Measurements from ENCODE around the gene RAB44. TPM values are rescaled to one million over a fixed set of nuclear protein-coding genes. Genes with fewer than 3 reads are reported as not detected.
A peak's percentile ranks its signal among the peaks of the same experiment; 100 is the strongest.

The RAB44 gene
- total RNA-seq, 1 experiment from 2014 or later: not detected

DNA sequence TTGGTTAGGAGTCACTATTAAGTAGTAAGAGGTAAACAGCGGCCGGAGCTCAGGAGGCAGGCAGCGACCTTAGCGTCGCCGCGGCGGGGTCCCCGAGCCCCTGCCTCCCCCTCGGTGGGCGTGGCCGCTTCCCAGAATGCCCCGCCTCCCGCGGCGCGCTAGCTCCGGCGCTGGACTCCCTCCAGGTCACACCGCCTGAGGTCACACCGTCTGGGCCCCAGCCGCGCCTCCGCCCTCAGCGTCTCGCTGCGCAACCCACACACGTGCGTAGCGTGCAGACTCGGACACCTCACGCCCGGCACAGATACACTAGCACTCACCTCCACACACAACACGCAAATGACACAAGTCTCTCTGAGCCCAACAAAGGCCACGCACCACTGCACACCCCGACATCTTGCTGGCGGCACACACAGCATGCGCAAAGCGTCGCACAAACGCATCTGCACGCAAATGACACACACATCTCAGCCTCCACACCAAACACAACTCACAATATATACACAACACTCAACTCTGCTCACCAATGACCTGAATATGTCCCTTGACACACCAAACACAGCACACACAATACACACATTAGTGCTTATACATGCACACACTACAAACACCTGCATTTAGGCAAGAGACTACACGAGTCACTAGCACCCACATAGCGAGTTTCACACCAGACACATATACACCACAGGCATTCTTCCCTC, 36.7 kb upstream of the RAB44 start:
- Histone ChIP-seq H4K5ac (ENCODE audit: insufficient read length, low read depth, low read length) (peak overlapping the region; percentile 19), H3K27me3 (ENCODE audit: insufficient read depth, low read length) (no peaks in the 10 kb centered on the region), H3K23me2 (ENCODE audit: insufficient read length, low read depth, low read length, poor library complexity, severe bottlenecking) (no peaks in the 10 kb centered on the region), H3K79me1 (ENCODE audit: insufficient read depth, low read depth, low read length, poor library complexity, severe bottlenecking) (no peaks in the 10 kb centered on the region), H4K91ac (ENCODE audit: insufficient read length, low read depth, low read length) (no peak overlapping the region), H2AK5ac (ENCODE audit: insufficient read length, low read length) (no peak overlapping the region), H3K4me1 (ENCODE audit: insufficient read depth, low read length) (peaks cover 4% of the 10 kb centered on the region; the same call in 1 of the 2 replicates), H2BK120ac (ENCODE audit: low read depth, low read length, poor library complexity, severe bottlenecking) (no peak overlapping the region), H2AFZ (ENCODE audit: low read length) (no peak overlapping the region), H2BK15ac (ENCODE audit: low read depth, low read length) (no peak overlapping the region), H2BK12ac (ENCODE audit: insufficient read length, low read depth, low read length) (no peak overlapping the region), H3K9me3 (ENCODE audit: control insufficient read depth, low read depth, low read length) (no peaks in the 10 kb centered on the region), H4K8ac (replicated peaks; ENCODE audit: insufficient read length, low read depth, low read length) (peak overlapping the region; percentile 8), H3K14ac (ENCODE audit: insufficient read depth, low read length) (peak overlapping the region; percentile 81), H3K4ac (ENCODE audit: low read depth, low read length) (no peak overlapping the region), H3K18ac (ENCODE audit: insufficient read length, low read depth, low read length) (peak overlapping the region; percentile 54), H3K9ac (ENCODE audit: extremely low read depth, insufficient read length, low read length) (no peak overlapping the region), H3K79me2 (ENCODE audit: insufficient read depth, low read length) (no peaks in the 10 kb centered on the region), H2BK5ac (ENCODE audit: insufficient read length, low read length) (no peak overlapping the region), H3K56ac (ENCODE audit: insufficient read length, low read depth, low read length) (no peak overlapping the region), H2BK20ac (ENCODE audit: low read depth, low read length, poor library complexity, severe bottlenecking) (no peak overlapping the region), H3K23ac (ENCODE audit: insufficient read length, low read depth, low read length) (no peak overlapping the region), H4K20me1 (ENCODE audit: control insufficient read depth, insufficient read depth, insufficient read length) (no peaks in the 10 kb centered on the region), H3T11ph (ENCODE audit: low read length) (no peak overlapping the region), H3K27ac (ENCODE audit: insufficient read length, low read depth, low read length) (no peak overlapping the region), H3K4me2 (ENCODE audit: insufficient read depth, insufficient read length, low read length) (peak overlapping the region; percentile 62)
- WGBS (ENCODE audit: extremely low coverage, insufficient read length, low lambda C conversion rate): no CpG with 5 or more reads among the region's 44 CpGs
- H3K9me3 Mint-ChIP-seq: no peaks in the 10 kb centered on the region
- H3K36me3 Mint-ChIP-seq (ENCODE audit: insufficient read depth in 1 of 3, low read depth in 3 of 3): no peaks in the 10 kb centered on the region
- DNase-seq: peak; percentile 88
- peaks cover 4% of the 10 kb centered on the region; the same call in 1 of the 2 replicates for H3K27me3 Mint-ChIP-seq (ENCODE audit: low read depth)
- H3K27ac Mint-ChIP-seq: no peak overlapping the region
- H3K4me1 Mint-ChIP-seq: peaks cover 27 to 28% of the 10 kb centered on the region in 2 experiments
- H3K4me3 Mint-ChIP-seq: peak overlapping the region in 1 of 2 experiments; percentile 14; a peak in 1 of 5 replicates
- TF ChIP-seq, protein P1, sequence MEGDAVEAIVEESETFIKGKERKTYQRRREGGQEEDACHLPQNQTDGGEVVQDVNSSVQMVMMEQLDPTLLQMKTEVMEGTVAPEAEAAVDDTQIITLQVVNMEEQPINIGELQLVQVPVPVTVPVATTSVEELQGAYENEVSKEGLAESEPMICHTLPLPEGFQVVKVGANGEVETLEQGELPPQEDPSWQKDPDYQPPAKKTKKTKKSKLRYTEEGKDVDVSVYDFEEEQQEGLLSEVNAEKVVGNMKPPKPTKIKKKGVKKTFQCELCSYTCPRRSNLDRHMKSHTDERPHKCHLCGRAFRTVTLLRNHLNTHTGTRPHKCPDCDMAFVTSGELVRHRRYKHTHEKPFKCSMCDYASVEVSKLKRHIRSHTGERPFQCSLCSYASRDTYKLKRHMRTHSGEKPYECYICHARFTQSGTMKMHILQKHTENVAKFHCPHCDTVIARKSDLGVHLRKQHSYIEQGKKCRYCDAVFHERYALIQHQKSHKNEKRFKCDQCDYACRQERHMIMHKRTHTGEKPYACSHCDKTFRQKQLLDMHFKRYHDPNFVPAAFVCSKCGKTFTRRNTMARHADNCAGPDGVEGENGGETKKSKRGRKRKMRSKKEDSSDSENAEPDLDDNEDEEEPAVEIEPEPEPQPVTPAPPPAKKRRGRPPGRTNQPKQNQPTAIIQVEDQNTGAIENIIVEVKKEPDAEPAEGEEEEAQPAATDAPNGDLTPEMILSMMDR (conservative IDR thresholded peaks at IDR 0.05): no peak
